GM12874 (cell line): ENCODE data around the gene TRMT61B.

ENCODE experiments used
- CTCF ChIP-seq: IDR thresholded peaks from 2 replicates; pipeline ENCODE4 v1.5.1; 2011; ENCODE audit warnings: low read depth, mild to moderate bottlenecking, control low read depth, low read length, moderate library complexity; ENCODE audit not compliant: insufficient read depth

TRMT61B gene

GRCh38 chr2:28904802-28905457, 34.8 kb upstream of the TRMT61B start:
- no peak for TF ChIP-seq CTCF

GRCh38 chr2:28904295-28904694, 34.2 kb upstream of the TRMT61B start:
- TF ChIP-seq CTCF = no peak

- no peak for TF ChIP-seq CTCF
Observed at GRCh38 chr2:28902584-28902983, 32.5 kb upstream of the TRMT61B start.

GRCh38 chr2:28901841-28902240, 31.7 kb upstream of the TRMT61B start:
- TF ChIP-seq CTCF = no peak

- TF ChIP-seq CTCF = no peak
Observed at GRCh38 chr2:28901202-28901601, 31.1 kb upstream of the TRMT61B start.

GRCh38 chr2:28898048-28898447, 27.9 kb upstream of the TRMT61B start:
- TF ChIP-seq CTCF = no peak

GRCh38 chr2:28896906-28897305, 26.8 kb upstream of the TRMT61B start:
- no peak for TF ChIP-seq CTCF
